Hematopoietic multipotent progenitor cell treated with erythropoietin and hydrocortisone succinate and interleukin-3 and kit ligand, for 6 days (in vitro differentiated cells): ENCODE data around the gene EYS.

ENCODE experiments used
- DNase-seq: peaks from one replicate; pipeline ENCODE4 v3.0.0-alpha.2; 2015

The EYS gene

GRCh38 chr6:64197246-64197645, 1509.8 kb downstream of the EYS start:
- DNase-seq = no peak

GRCh38 chr6:64186592-64186991, 1520.4 kb downstream of the EYS start:
- no peak for DNase-seq

GRCh38 chr6:64185621-64186020, 1521.4 kb downstream of the EYS start:
- DNase-seq = no peak

GRCh38 chr6:64175296-64175695, 1531.7 kb downstream of the EYS start:
- DNase-seq = no peak

GRCh38 chr6:64170316-64170715, 1536.7 kb downstream of the EYS start:
- DNase-seq = peak; percentile 29

- DNase-seq = peak; percentile 4
Measured at GRCh38 chr6:64160486-64160885, 1546.5 kb downstream of the EYS start.

GRCh38 chr6:64155063-64155462, 1552.0 kb downstream of the EYS start:
- DNase-seq = no peak

GRCh38 chr6:64146876-64147275, 1560.2 kb downstream of the EYS start:
- no peak for DNase-seq

GRCh38 chr6:64146094-64146493, 1560.9 kb downstream of the EYS start:
- no peak for DNase-seq

GRCh38 chr6:64145658-64146057, 1561.4 kb downstream of the EYS start:
- DNase-seq = no peak

GRCh38 chr6:64143101-64143500, 1563.9 kb downstream of the EYS start:
- DNase-seq = no peak

- no peak for DNase-seq
Measured at GRCh38 chr6:64141680-64142079, 1565.3 kb downstream of the EYS start.

- DNase-seq = no peak
Measured at GRCh38 chr6:64128301-64129024, 1578.6 kb downstream of the EYS start.

GRCh38 chr6:64123761-64124633, 1583.0 kb downstream of the EYS start:
- DNase-seq = no peak

GRCh38 chr6:64122712-64123375, 1584.2 kb downstream of the EYS start:
- DNase-seq = no peak

GRCh38 chr6:64121011-64121565, 1585.9 kb downstream of the EYS start:
- DNase-seq = no peak

GRCh38 chr6:64113704-64114103, 1593.3 kb downstream of the EYS start:
- no peak for DNase-seq

GRCh38 chr6:64104051-64104450, 1603.0 kb downstream of the EYS start:
- no peak for DNase-seq

GRCh38 chr6:64103480-64103879, 1603.5 kb downstream of the EYS start:
- DNase-seq = no peak

- DNase-seq = no peak
Measured at GRCh38 chr6:64100702-64101303, 1606.2 kb downstream of the EYS start.

- no peak for DNase-seq
Measured at GRCh38 chr6:64090352-64090751, 1616.7 kb downstream of the EYS start.

GRCh38 chr6:64085126-64085525, 1621.9 kb downstream of the EYS start:
- no peak for DNase-seq

GRCh38 chr6:64084185-64084663, 1622.8 kb downstream of the EYS start:
- no peak for DNase-seq
